22Rv1 (cell line): ENCODE measurements around the gene PDE4B.

ENCODE experiments used
- CTCF ChIP-seq: fragments of 450-650 bp; IDR thresholded peaks from 2 replicates; pipeline ENCODE4 v1.5.1; 2017; ENCODE audit warnings: mild to moderate bottlenecking
- ZFX ChIP-seq: fragments of 450-650 bp; IDR thresholded peaks from 2 replicates; pipeline ENCODE4 v1.6.1; 2017; ENCODE audit warnings: antibody characterized with exemption, borderline replicate concordance

DNA sequence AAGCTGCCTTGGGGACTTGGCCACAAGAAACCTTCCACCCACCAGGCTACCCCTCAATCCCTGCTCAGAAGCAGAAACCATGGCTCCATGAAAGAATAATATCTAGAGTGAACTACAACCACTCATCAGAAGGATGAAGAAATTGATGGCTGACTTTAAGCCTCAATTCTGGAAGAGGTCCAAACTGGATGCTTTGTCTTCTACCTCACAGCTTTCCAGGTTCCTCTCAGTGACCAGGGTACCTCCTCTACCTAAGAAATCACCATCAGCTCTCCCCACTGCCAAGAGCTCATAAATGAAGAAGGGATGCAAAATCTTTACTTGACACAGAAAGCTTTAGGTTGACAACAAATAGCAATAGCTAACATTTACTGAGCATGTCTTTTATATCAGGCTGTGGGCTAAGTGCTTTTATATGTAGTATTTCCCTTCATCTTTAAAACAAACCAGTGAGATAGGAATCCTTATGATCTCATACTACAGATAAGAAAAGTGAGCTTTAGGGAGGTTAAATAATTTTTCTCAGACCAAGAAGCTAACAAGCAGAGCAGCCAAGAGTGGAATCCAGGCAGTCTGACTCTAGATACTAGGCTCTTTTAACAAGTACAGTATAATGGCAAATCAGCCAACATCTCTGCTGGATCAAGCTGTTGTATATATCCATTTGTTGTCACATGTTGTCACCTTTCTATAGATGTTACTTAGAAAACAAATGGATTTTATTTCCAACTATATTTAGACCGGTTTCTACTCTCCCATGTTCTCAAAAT is 498.3 kb downstream of the PDE4B start:
- TF ChIP-seq CTCF = no peak
- no peak for TF ChIP-seq ZFX
